Esophagus squamous epithelium (tissue), 5 donors: ENCODE measurements around the gene KIF26A. TPM values are rescaled to one million over a fixed set of nuclear protein-coding genes. Genes with fewer than 3 reads are reported as not detected.

Source experiments
- DNase-seq: peaks from one replicate; lab custom pipeline; 2025; lab: John Stamatoyannopoulos, UW
- H3K27ac ChIP-seq, 4 donors: fragments of 200-600 bp; sonication (generic); one replicate each; pipeline ENCODE4 v1.5.1; 2016 to 2019; ENCODE audit warnings: mild to moderate bottlenecking in 1 of 4
- H3K27me3 ChIP-seq, 4 donors: fragments of 200-600 bp; sonication (generic); 1 replicate in 3 of 4; 2 replicates in 1 of 4; pipeline versions ENCODE4 v1.5.1 to v1.6.0; 2017 to 2021; ENCODE audit warnings: antibody characterized with exemption in 1 of 4
- H3K36me3 ChIP-seq, 3 donors: fragments of 200-600 bp; sonication (generic); one replicate each; pipeline ENCODE4 v1.5.1; 2016 to 2019
- H3K4me1 ChIP-seq, 3 donors: fragments of 200-600 bp; sonication (generic); one replicate each; pipeline ENCODE4 v1.5.1; 2017 to 2019
- H3K4me3 ChIP-seq, 4 donors: fragments of 200-600 bp; sonication (generic); 1 replicate in 3 of 4; 2 replicates in 1 of 4; pipeline ENCODE4 v1.5.1; 2016 to 2019; ENCODE audit warnings: mild to moderate bottlenecking in 2 of 4, moderate library complexity in 1 of 4
- H3K9me3 ChIP-seq, 3 donors: fragments of 200-600 bp; sonication (generic); one replicate each; pipeline ENCODE4 v1.5.1; 2016 to 2019
- POLR2A ChIP-seq, 4 donors: fragments of 450-650 bp; IDR thresholded peaks; one replicate each; pipeline ENCODE4 v1.6.1; 2017; ENCODE audit warnings: antibody characterized with exemption in 4 of 4, mild to moderate bottlenecking in 4 of 4, moderate library complexity in 3 of 4
- WGBS, 2 donors: methylation state at CpG; one replicate each; pipeline ENCODE4 v1.1.5; 2018; 5-methylcytosine and 5-hydroxymethylcytosine counted together
- intact Hi-C: fragments of 100-400 bp; cut with DNase I; formaldehyde crosslinking; loops from one replicate; pipeline ENCODE4 v1.15.0; 2022
- total RNA-seq, 4 donors: library from RNA; depleted of rRNA; stranded (reverse); fragments of >200 nt; gene quantifications; one replicate each; pipeline ENCODE4 v1.1.0, GENCODE V29; 2016
- TF ChIP-seq, protein P1 (sequence below), 6 experiments: fragments of 450-650 bp in 4 of 6; fragments of 200-600 bp in 2 of 6; sonication (generic) in 2 of 6; IDR thresholded peaks; one replicate each; pipeline ENCODE4 v1.5.1; 2016 to 2019; ENCODE audit warnings: antibody characterized with exemption in 6 of 6, mild to moderate bottlenecking in 4 of 6, moderate library complexity in 4 of 6
- donor health status: DM: yes; HTN: yes; CAD: no.

KIF26A gene
- total RNA-seq, 4 donors from 2014 or later: 0.80 to 2.7 (median 0.96) TPM

DNA sequence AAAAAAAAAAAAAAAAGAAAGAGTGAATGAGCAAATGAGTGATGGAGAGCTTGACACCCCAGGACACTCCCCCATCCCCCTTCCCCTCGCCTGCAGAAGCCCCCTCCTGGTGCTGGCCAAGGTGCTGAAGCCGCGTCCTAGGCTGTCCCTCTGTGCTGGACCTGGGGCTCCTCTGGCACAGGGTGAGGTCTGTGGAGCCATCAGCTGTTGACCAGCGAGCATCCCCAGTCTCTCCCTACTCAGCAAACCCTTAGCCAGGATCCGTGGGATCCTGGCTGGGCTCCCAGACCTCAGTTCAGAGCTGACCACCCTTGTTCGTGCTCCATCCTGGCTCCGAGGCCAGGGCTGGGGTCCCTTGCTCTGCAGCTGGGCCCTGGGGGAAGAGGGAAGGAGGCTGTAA, 5.4 kb upstream of the KIF26A start:
- peaks cover 16 to 32% (median 20%) of the 10 kb centered on the region in 3 donors for H3K4me1 ChIP-seq
- H3K27ac ChIP-seq: no peak overlapping the region
- WGBS, 2 donors: 15% methylated on average over 3 of the region's 7 CpGs; no CpG with 5 or more reads in 1 of the 2 donors
- TF ChIP-seq, protein P1, sequence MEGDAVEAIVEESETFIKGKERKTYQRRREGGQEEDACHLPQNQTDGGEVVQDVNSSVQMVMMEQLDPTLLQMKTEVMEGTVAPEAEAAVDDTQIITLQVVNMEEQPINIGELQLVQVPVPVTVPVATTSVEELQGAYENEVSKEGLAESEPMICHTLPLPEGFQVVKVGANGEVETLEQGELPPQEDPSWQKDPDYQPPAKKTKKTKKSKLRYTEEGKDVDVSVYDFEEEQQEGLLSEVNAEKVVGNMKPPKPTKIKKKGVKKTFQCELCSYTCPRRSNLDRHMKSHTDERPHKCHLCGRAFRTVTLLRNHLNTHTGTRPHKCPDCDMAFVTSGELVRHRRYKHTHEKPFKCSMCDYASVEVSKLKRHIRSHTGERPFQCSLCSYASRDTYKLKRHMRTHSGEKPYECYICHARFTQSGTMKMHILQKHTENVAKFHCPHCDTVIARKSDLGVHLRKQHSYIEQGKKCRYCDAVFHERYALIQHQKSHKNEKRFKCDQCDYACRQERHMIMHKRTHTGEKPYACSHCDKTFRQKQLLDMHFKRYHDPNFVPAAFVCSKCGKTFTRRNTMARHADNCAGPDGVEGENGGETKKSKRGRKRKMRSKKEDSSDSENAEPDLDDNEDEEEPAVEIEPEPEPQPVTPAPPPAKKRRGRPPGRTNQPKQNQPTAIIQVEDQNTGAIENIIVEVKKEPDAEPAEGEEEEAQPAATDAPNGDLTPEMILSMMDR (IDR thresholded peaks at IDR 0.05): no peak
- TF ChIP-seq POLR2A (IDR thresholded peaks at IDR 0.05): no peak
- intact Hi-C loops: loop anchor here (5.0 kb wide), 2 partner anchors 41 to 56 kb away; no protein-coding TSS in a partner anchor
- no peak overlapping the region for H3K4me3 ChIP-seq
- peaks cover 13 to 83% (median 18%) of the 10 kb centered on the region in 4 donors for H3K27me3 ChIP-seq
- no peak for DNase-seq
- peaks cover 0 to 17% (median 11%) of the 10 kb centered on the region in 3 donors for H3K9me3 ChIP-seq
- H3K36me3 ChIP-seq: no peaks in the 10 kb centered on the region

- TF ChIP-seq, protein P1 (IDR thresholded peaks at IDR 0.05): no peak
- TF ChIP-seq POLR2A (IDR thresholded peaks at IDR 0.05): no peak
- no peak overlapping the region for H3K4me3 ChIP-seq
- H3K36me3 ChIP-seq: no peaks in the 10 kb centered on the region
- H3K9me3 ChIP-seq: peaks cover 0 to 17% (median 11%) of the 10 kb centered on the region in 3 donors
- H3K27ac ChIP-seq: no peak overlapping the region
- H3K4me1 ChIP-seq: peaks cover 18 to 37% (median 26%) of the 10 kb centered on the region in 3 donors
- DNase-seq: no peak
- intact Hi-C loops: loop anchor here (5.0 kb wide), 2 partner anchors 41 to 56 kb away; no protein-coding TSS in a partner anchor
- 77 to 80% methylated on average over 3 to 6 of the region's 9 CpGs for WGBS, 2 donors
- H3K27me3 ChIP-seq: peaks cover 13 to 88% (median 20%) of the 10 kb centered on the region in 4 donors
Measured at GRCh38 chr14:104133496-104133895, 4.9 kb upstream of the KIF26A start.

- H3K4me3 ChIP-seq: no peak overlapping the region
- no peaks in the 10 kb centered on the region for H3K36me3 ChIP-seq
- peaks cover 18 to 45% (median 31%) of the 10 kb centered on the region in 3 donors for H3K4me1 ChIP-seq
- DNase-seq: no peak
- 40% methylated on average over 10 to 12 of the region's 31 CpGs for WGBS, 2 donors
- intact Hi-C loops: loop anchor here (5.0 kb wide), 2 partner anchors 42 to 57 kb away; no protein-coding TSS in a partner anchor
- peaks cover 13 to 96% (median 21%) of the 10 kb centered on the region in 4 donors for H3K27me3 ChIP-seq
- no peak overlapping the region for H3K27ac ChIP-seq
- peaks cover 0 to 10% (median 10%) of the 10 kb centered on the region in 3 donors for H3K9me3 ChIP-seq
- no peak for TF ChIP-seq POLR2A (IDR thresholded peaks at IDR 0.05)
- TF ChIP-seq, protein P1 (IDR thresholded peaks at IDR 0.05): no peak
Measured at GRCh38 chr14:104134061-104134965, 4.1 kb upstream of the KIF26A start.

GRCh38 chr14:104135121-104135903, 3.1 kb upstream of the KIF26A start:
- Histone ChIP-seq H3K4me1 (peaks cover 18 to 55% (median 31%) of the 10 kb centered on the region in 3 donors), H3K4me3 (no peak overlapping the region), H3K36me3 (no peaks in the 10 kb centered on the region), H3K9me3 (peaks cover 0 to under 1% (median 0%) of the 10 kb centered on the region in 3 donors), H3K27ac (no peak overlapping the region), H3K27me3 (peaks cover 13 to 100% (median 23%) of the 10 kb centered on the region in 4 donors)
- 3 to 20% methylated on average over 5 to 21 of the region's 47 CpGs for WGBS, 2 donors
- intact Hi-C loops: loop anchor here (5.0 kb wide), 1 partner anchor 427 kb away; no protein-coding TSS in a partner anchor
- DNase-seq: no peak
- TF ChIP-seq POLR2A (IDR thresholded peaks at IDR 0.05): no peak
- TF ChIP-seq, protein P1 (IDR thresholded peaks at IDR 0.05): no peak
